ENCODE data around the gene RAD51B.

RAD51B gene

DNA sequence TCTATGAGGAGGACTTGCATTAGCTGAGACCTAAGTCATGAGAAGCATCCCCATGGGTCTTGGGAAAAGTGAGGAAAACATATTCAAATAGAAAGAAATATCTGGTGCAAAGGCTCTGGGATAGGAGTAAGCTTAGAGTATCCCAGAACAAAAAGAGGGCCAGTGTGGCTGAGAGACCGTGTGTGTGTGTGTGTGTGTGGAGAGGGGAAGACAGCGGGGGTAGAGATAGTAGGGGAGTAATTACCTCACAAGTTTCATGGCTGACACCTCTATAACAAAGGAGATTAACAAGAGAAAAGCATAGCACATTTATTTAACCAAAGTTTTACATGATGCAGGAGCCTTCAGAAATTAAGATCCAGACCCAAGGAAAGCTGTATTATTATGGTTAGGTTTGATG is 440.5 kb downstream of the RAD51B start:
- DNase-seq = no peak

DNA sequence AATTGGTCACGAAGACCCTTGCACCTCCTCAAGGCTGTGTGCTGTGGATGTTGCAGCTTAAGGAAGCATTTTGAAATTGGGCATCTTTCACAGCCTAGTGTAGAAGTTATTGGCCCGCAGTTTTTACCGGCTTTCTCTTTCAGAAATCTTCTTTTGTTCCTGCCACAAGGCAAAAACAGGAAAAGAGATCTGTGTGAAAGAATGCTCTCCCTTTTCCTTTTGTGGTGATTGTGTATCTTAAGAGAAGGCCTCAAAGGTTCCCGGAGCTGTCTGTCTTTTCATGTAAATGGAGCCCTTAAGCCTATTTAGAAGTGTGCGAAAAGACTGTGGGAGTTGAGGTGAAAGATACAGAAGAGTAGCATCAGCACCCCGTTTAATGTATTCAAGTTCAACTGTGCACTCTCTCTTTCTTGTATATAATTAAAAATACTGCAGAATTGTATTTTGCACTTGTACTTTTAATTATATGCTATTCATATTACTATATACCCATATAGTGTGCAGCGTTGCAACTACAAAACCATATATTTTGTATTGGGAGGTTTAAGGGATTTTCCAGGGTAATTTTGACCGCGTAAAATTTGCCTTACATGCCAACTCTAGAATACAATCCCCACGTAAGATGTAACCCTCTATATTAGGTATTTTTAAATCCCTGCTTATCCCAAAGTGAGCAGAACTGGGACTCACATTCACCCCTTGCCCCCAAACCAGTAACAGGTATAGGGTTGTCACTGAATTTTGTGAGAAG is 441.7 kb downstream of the RAD51B start:
- no peak for DNase-seq

DNA sequence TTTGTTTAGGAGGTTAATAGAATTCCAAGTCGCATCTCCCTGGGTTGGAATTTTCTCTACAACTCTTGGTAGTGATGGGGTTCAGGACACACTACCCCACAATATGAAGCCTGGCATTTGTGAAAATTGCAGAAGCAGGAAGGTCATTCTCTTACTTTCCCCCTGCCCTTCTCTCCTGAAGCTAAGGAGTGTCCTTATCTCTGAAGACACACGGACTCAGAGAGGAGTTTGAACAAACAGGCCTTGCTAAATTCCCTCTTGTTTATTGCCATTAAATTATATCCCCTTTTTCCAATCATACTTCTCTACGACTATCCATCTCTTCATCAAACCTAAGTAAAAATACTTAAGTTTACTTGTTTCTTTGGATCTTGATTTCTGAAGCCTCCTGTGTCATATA is 443.0 kb downstream of the RAD51B start:
- no peak for DNase-seq

DNA sequence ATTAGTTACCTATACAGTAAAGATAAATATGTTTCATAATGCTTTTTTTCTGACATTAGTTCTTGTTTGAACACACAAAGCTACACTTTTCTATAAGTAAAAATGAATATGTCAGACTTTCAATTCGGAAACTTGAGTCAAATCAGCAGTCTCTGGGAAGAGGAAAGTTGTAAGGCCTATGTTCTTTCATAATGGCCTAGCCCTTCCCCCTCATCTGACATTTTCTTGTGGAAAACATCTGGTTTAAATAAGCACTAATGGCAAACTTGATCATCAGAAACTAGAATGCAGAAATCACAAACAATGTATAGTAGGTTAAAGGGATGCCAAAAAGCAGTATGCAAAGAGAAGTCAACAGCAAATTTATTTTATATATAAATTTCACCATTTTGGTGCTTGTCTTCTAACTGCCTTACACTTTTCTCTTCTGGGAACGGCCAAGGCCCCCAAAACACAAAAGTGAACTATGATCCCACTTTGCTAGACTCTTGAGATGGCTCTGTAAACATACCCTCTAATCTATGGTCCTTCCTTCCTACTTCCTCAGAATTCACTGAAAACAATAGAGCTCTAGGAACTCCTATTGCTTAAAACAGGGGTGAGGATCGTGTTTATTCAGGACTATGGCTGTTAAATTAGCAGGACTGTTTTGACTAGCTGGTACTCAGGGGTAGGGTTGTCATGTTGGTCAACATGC is 444.1 kb downstream of the RAD51B start:
- DNase-seq = no peak

DNA sequence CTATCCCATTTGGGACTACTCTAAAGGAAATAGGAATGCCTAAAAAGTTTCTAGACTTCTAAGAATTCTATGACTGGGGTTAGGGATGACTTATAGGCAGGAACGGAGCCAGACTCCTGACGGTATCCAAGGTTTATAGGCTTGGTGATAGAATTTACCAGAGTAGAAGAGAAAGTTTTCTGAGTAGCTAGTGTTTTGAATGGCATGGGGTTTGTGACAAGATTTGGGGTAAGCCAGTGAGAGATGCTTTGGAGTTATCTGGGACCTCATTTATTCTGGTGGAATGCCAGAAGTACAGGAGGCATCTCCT is 444.6 kb downstream of the RAD51B start:
- DNase-seq = no peak

DNA sequence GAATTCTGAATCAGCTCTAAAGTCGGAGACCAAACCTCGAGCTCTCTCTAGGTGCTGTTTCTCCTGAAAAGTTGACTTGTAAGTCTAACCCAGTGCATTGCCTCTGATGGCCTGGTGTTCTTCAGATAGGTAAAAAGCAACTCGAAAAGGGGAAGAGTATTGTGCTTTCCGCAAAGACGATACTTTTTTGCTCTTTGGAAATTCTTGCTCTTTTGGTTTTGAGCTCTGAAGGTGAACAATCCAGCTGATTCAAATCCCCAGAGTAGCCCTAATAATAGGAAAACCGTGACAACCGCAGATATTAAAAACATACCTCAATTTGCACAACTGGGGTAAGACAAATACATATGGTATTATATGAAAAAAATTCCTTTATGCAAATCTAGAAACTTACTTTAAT is 447.4 kb downstream of the RAD51B start:
- no peak for DNase-seq

DNA sequence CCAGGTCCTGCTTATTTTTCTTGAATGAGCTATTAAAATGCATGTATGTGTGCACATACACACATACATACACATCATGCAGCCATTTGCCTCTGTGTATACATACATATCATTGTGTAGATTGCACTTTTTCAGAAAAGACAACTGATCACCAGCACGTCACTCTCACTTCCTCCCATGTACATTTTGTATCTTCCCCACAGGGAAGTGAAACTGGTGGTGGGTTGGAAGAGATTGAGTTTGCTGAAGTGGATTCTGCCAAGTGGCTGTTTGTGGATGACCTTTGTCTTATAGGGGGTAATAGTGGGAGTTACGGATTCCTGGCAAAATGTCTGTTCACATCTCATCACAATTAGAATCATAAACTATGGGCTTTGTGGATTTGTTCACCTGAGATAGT is 448.6 kb downstream of the RAD51B start:
- peak; percentile 45 for DNase-seq

DNA sequence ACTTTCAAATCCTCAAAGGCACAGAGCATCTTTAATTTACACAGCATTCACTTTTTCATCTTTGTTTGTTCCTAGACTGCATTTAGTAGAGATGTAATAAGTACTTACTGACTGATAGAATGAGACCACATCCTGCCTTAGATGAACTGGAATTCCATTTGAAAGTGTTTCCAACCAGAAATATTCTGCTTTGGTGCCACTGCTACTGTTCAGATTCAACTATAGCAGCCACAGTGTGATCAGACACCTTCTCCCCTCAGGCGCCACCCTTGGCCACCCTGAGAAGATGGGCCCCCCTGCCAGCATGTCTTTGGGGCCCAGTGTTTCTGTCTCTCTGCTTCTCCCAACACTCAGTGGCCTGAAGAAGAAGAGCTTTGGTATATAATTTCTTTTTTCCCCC is 449.1 kb downstream of the RAD51B start:
- DNase-seq = no peak

DNA sequence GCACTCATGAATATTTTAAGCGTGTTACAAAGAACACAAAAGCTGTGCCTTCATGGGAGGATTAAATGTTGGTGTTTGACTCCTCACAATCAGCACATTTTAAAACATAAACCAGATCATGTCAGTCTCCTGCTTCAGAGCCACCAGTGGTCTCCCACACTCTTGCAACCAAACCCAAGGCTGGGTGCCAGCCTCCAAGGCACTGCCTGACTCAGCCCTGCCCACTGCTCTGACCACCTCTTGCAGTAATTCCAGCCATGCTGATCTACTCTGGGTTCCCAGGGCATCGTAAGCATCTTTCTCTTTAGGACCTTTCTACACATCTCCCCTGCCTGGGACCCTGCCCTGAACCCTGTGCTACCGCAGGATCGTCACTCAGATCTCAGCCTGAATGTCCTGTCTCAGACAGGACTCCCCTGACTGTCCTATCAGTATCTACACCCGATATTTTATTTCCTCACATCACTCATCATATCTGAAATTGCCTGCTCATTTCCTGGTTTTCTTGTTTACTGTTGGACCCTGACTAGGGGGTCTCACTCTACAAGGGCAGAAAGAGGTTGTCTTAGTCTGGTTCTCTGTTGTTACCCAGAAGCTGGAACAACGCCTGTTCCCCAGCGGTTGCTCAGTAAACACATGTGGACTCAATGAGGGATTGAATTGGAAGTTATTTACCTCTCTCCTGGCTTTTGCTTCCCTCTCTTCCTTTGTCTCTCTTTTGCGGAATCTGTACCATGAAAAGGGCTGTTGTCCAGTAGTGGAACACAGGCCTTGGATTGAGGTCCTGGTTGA is 449.8 kb downstream of the RAD51B start:
- DNase-seq = no peak

DNA sequence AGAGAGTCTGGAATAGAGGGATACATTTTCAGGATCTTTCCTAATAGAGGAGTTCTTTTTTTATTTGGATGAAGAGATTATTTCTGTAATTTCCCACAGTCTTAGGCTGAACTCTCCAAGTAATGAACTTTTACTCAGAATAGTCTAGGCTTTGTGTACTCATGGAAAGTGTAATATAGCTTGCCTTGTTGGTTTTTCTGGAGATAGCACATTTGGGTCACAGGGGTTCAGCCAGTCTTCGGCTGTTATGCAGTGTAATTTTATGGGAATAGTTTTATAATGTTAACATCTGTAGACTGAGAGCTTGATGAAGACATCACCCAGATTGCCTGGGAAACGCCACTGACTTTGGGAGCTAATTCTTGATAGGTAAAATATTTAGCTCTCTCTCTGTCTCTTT is 450.8 kb downstream of the RAD51B start:
- DNase-seq = no peak

DNA sequence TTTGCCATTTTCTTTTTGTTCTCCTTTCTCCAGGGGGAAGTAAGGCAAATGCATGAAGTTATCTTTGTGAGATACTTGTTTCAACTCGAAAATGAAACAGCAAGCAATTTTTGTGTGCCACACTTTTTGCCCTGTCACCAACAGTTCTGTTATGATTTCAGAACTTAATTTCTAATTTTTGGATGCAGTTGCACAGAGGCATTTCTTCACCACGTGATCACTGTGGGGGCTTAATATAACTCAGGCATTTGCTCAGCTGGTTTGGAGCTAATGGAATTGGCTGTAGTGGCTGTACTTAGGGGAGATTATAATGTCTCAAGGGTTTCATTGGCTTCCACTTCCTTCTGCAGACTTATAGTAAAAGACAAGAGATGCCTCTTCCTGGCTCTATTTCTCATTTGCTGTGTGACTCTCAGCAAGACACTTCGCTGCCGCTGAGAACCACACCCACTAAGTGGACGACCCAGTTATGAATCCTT is 452.4 kb downstream of the RAD51B start:
- DNase-seq = no peak

DNA sequence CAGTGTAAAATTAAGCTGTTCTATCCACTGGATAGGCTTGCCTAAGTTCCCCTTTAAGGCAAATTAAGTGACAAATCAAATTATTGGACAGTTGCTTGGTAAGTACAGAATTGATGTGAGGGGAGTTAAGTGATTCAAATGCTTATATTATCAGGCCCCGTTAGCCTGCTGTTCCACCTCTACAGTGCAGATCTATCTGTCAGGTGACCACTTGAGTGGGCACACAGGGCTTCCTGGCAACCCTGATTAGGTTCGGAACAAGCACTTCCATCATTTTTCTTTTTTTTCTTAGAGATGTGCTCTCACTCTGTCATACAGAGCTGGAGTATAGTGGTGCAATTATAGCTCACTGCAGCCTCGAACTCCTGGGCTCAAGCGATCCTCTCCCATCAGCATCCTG is 453.8 kb downstream of the RAD51B start:
- DNase-seq = no peak

DNA sequence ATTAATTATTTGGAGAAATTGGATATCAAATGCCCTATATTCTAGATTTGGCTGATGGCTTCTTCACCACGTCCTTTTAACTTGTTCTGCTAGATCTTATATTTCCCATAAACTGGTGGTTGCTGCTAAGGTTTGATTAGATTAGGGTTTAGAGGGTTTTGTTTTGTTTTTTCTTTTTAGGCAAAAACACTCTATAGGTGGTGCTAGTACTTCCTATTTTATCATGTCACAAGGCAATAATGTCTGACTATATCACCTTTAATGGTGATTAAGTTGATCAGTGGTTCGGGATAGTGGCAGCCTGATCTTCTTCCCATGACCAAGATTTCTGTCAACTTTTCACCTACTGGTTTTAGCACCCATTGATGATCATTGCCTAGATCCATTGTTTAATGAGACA is 455.1 kb downstream of the RAD51B start:
- DNase-seq = no peak

DNA sequence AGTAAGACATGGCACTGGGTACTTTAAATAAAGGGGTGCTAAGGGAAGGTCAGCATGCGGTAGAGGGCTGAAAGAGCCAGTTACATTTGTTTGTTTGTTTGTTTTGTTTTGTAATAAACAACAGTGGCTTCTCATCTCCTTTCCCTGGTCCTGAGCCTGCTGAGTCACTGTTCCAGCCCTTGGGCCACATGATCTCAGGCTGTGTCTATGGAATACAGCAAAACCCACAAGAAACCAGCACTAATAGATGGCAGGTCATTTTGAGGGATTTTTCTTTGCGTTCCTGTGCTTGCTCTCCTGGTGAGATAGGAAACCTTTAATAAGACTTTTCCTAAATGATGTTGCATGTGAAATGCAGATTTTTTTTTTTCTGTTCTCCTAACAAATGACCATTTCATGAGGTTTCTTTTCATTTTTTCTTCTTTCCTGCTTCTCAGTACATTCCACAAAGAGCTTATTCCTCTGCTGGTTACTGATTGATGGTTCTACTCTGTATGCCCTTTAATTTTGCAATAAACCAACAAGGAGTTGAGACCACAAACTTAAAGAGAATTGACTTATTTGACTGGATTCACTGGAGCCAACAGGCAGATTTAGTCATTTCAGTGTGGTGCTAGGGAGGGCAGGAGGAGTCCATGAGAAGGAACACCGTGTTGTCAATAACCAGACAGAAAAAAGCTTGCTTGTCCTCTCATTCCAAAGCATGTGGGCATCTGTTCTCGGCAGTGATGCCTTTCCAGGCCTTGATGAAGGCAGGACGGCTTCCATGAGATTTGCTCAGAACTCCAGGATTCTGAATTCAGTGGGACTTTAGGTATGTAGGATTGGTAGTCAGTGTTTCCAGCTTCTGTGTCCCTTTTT is 459.2 kb downstream of the RAD51B start:
- DNase-seq = no peak

DNA sequence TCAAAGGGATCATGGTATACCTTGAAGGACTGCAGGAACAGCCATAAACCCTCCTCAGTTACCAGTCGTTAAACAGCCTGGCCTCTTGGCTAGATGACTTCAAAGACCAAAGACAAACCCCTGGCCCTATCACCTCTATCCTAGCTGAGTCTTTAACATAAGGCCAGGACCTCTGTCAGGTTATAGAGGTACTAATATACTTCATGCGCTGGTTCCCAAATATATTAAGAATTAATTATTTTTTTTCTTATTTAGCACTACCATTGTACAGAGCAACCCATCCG is 459.8 kb downstream of the RAD51B start:
- no peak for DNase-seq

DNA sequence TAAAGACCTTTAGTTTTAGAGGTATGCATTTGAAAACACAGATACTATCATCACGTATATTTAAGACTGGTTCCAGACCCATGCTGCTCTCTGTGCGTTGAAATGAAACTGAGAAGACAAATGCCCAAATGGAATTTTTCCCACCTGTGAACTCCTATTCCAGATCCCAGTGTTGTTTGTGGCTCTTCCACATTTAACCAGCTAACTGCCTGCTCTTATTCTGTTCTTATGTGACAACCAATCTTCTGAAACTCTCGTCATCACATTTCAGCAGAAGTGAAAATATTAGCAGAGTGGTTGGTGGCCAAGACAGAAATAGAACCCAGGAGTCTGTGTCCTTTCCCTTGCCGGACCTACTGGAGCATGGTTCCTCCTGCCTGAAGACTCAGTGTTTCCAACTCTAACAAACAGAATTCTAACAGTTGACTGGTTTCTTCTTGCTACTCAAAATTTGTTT is 460.2 kb downstream of the RAD51B start:
- DNase-seq = no peak

DNA sequence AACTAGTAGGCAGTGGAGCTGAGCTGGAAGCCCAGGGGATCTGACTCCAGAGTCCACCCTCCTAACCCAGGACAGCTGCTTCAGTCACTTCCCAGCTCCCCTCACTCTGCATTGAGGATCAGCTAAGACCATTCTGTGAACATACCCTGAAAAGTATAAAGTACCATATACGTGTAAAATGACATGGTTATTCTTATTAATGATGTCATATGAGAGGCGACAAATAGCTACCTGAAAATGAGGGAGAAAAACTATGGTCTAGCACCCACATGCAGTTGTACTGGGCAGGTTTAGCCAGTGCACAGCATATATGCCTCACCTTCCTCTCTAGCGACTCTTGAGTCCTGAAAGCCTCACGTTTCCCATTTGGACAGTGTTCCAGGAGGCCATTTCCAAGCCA is 461.9 kb downstream of the RAD51B start:
- no peak for DNase-seq

DNA sequence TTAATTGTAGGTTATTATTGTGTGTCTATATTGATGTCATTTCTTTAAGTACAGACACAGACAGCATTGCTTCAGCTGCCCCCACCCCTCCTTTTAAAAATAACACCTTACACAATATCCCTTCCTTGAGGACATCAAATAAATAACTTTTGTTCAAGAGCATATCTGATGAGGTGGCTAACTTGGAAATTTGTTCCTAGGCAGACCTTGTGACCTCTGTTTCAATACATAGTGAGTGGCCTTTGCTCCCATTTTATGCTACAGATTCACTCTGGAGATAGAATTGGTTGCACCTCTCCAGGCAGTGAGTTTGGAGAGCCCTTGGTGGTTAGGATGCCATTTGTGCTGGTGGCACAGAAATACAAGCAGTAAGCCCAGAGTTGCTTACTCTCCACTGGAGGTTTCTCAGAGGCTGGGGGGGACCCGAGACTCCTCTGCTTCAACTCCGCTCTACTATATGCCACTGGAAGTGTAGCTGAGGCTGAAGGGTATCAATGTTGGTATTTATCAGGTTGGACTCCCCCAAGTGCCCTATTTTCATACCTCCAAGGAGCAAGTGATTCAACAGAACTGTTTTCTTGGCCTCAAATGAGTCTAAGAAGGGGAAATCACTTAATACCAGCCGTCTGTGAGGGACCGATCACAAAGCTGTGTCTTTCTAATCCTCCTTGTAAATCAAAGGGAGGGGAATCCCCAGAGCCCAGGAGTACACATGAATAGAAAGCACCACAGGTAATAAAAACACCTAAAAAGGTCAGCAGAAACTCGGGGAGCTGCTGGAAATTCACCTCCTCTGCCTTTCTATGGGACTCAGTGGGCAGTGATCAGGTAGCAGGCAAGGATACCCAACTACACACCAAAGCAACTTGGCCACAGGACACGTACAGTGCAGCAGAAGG is 463.1 kb downstream of the RAD51B start:
- peak; percentile 72 for DNase-seq

DNA sequence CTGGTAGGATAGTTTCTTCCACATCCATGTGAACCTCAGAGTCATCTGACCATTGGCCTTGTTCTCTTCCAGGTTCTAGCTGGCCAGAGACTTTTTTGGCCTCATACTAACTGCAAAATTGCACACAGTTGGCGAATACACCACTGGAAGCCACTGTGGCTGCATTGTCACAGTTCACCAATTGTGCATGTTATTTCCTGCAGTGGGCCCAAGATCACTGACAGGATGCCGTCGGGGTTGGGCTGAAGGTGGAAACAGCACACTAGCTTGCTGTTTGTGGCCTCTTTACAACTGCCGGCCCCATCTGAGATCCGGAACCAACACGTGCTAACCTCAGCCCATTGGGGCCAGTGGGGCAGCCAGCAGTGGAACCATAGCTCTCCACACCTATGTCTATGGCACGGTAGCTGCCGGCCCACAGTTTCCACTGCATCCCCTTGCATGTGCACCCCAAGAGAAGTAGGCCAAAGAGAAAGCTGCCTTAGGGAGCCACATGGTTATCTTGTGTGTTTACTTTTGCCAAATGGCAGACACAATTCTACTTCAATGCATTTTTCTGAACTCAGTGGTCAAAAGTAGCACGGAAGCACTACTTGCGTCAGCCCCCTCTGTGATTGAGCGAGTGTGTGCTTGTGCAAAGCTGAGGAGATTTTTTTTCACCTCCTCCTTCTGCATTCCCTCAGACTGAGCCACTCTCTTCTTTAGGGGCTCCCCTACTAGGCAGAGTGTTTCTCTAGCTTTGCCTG is 464.0 kb downstream of the RAD51B start:
- DNase-seq = peak; percentile 66

DNA sequence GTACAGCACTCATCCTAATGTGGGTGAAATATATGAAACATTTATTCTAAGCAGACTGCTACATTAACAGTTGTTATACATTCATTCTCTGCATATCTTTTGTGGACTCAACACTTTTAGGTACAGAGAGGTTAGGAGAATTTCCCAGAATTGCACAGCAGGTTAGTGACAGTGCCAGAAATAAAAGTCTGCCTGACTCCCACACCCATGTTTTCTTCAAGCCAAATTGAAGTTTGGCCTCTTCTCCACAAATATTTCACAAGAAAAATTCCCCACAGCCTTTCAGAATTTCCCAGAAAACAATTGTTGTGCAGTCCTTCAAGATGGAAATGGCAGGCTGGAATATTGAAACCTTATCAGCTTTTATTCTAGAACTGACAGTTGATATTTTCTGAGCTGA is 464.8 kb downstream of the RAD51B start:
- no peak for DNase-seq

DNA sequence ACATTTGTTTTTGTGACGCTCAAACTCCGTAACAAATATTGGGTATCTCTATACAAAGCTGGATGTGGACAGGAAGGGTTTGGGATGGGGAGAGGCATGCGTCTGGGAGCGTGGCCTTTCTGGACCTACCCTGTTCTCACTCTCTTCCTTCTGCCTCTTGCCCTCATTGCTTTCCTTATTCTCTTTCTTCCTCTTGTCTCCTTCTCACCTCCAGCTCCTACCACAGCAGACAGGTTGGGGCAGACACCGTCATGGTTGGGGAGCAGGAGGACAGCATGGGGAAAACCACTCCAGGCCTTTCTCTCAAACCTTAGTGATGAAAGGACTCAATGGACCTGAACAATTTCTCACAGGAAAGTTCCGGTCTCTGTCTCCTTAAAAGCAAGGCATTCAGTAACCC is 465.3 kb downstream of the RAD51B start:
- no peak for DNase-seq
